GM18870 (cell line): ENCODE data around the gene MYLK.

Experiments used
- ATAC-seq: cut with Tn5 transposase; IDR thresholded peaks from one replicate; pipeline ENCODE4 v1.9.1; 2021; ENCODE audit warnings: moderate library complexity; ENCODE audit not compliant: unreplicated experiment

Gene MYLK

GRCh38 chr3:123821920-123822319, 62.2 kb downstream of the MYLK start:
- ATAC-seq, result no peak

- no peak for ATAC-seq
Observed at GRCh38 chr3:123819949-123820348, 64.2 kb downstream of the MYLK start.

- no peak for ATAC-seq
Observed at GRCh38 chr3:123818921-123819429, 65.2 kb downstream of the MYLK start.

- no peak for ATAC-seq
Observed at GRCh38 chr3:123818324-123818920, 65.7 kb downstream of the MYLK start.

- no peak for ATAC-seq
Observed at GRCh38 chr3:123817413-123817812, 66.7 kb downstream of the MYLK start.

GRCh38 chr3:123816673-123817207, 67.4 kb downstream of the MYLK start:
- ATAC-seq, result no peak

- no peak for ATAC-seq
Observed at GRCh38 chr3:123815981-123816380, 68.2 kb downstream of the MYLK start.

GRCh38 chr3:123813876-123814275, 70.3 kb downstream of the MYLK start:
- no peak for ATAC-seq

GRCh38 chr3:123809597-123809996, 74.5 kb downstream of the MYLK start:
- ATAC-seq, result no peak

GRCh38 chr3:123808812-123809211, 75.3 kb downstream of the MYLK start:
- no peak for ATAC-seq

GRCh38 chr3:123807820-123808219, 76.3 kb downstream of the MYLK start:
- ATAC-seq, result no peak

GRCh38 chr3:123805504-123805903, 78.6 kb downstream of the MYLK start:
- ATAC-seq, result no peak

- no peak for ATAC-seq
Observed at GRCh38 chr3:123805101-123805500, 79.0 kb downstream of the MYLK start.

GRCh38 chr3:123804676-123805075, 79.5 kb downstream of the MYLK start:
- ATAC-seq, result no peak

GRCh38 chr3:123803521-123803920, 80.6 kb downstream of the MYLK start:
- ATAC-seq, result no peak

GRCh38 chr3:123802007-123802625, 82.0 kb downstream of the MYLK start:
- ATAC-seq, result no peak

GRCh38 chr3:123801474-123801873, 82.7 kb downstream of the MYLK start:
- ATAC-seq, result no peak

GRCh38 chr3:123800362-123800682, 83.8 kb downstream of the MYLK start:
- no peak for ATAC-seq

GRCh38 chr3:123799544-123800361, 84.4 kb downstream of the MYLK start:
- ATAC-seq, result no peak

- no peak for ATAC-seq
Observed at GRCh38 chr3:123798550-123798949, 85.6 kb downstream of the MYLK start.

- no peak for ATAC-seq
Observed at GRCh38 chr3:123795471-123796251, 88.5 kb downstream of the MYLK start.
